ENCODE data around the gene TTC21B. TPM values are rescaled to one million over a fixed set of nuclear protein-coding genes. Genes with fewer than 3 reads are reported as not detected.

The TTC21B gene
- total and polyA plus RNA-seq, 2 of the 8 experiments (the other 6 are each of a cell fraction or from before 2014, with no cell fraction given), result 6.9 to 20.8 TPM

DNA sequence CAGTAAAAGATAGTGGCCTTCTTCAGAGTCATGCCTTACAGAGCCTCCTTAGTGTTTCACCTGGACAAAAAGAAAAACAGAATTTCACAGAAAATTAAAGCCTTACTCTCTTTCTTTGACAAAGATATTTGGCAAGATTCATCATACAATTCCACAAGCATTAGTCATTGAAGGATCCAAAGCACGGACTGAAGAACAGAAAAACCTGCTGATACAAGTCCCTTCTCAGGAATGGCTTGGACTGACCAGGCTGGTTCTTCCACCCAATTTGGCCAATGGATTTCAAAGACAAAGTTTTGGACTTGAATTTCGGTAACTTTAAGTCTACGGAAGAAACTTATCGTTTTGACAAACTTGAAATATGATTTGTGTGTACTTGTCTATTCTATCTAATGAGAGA is 120.4 kb downstream of the TTC21B start (continued):
- TF ChIP-seq, protein P1, sequence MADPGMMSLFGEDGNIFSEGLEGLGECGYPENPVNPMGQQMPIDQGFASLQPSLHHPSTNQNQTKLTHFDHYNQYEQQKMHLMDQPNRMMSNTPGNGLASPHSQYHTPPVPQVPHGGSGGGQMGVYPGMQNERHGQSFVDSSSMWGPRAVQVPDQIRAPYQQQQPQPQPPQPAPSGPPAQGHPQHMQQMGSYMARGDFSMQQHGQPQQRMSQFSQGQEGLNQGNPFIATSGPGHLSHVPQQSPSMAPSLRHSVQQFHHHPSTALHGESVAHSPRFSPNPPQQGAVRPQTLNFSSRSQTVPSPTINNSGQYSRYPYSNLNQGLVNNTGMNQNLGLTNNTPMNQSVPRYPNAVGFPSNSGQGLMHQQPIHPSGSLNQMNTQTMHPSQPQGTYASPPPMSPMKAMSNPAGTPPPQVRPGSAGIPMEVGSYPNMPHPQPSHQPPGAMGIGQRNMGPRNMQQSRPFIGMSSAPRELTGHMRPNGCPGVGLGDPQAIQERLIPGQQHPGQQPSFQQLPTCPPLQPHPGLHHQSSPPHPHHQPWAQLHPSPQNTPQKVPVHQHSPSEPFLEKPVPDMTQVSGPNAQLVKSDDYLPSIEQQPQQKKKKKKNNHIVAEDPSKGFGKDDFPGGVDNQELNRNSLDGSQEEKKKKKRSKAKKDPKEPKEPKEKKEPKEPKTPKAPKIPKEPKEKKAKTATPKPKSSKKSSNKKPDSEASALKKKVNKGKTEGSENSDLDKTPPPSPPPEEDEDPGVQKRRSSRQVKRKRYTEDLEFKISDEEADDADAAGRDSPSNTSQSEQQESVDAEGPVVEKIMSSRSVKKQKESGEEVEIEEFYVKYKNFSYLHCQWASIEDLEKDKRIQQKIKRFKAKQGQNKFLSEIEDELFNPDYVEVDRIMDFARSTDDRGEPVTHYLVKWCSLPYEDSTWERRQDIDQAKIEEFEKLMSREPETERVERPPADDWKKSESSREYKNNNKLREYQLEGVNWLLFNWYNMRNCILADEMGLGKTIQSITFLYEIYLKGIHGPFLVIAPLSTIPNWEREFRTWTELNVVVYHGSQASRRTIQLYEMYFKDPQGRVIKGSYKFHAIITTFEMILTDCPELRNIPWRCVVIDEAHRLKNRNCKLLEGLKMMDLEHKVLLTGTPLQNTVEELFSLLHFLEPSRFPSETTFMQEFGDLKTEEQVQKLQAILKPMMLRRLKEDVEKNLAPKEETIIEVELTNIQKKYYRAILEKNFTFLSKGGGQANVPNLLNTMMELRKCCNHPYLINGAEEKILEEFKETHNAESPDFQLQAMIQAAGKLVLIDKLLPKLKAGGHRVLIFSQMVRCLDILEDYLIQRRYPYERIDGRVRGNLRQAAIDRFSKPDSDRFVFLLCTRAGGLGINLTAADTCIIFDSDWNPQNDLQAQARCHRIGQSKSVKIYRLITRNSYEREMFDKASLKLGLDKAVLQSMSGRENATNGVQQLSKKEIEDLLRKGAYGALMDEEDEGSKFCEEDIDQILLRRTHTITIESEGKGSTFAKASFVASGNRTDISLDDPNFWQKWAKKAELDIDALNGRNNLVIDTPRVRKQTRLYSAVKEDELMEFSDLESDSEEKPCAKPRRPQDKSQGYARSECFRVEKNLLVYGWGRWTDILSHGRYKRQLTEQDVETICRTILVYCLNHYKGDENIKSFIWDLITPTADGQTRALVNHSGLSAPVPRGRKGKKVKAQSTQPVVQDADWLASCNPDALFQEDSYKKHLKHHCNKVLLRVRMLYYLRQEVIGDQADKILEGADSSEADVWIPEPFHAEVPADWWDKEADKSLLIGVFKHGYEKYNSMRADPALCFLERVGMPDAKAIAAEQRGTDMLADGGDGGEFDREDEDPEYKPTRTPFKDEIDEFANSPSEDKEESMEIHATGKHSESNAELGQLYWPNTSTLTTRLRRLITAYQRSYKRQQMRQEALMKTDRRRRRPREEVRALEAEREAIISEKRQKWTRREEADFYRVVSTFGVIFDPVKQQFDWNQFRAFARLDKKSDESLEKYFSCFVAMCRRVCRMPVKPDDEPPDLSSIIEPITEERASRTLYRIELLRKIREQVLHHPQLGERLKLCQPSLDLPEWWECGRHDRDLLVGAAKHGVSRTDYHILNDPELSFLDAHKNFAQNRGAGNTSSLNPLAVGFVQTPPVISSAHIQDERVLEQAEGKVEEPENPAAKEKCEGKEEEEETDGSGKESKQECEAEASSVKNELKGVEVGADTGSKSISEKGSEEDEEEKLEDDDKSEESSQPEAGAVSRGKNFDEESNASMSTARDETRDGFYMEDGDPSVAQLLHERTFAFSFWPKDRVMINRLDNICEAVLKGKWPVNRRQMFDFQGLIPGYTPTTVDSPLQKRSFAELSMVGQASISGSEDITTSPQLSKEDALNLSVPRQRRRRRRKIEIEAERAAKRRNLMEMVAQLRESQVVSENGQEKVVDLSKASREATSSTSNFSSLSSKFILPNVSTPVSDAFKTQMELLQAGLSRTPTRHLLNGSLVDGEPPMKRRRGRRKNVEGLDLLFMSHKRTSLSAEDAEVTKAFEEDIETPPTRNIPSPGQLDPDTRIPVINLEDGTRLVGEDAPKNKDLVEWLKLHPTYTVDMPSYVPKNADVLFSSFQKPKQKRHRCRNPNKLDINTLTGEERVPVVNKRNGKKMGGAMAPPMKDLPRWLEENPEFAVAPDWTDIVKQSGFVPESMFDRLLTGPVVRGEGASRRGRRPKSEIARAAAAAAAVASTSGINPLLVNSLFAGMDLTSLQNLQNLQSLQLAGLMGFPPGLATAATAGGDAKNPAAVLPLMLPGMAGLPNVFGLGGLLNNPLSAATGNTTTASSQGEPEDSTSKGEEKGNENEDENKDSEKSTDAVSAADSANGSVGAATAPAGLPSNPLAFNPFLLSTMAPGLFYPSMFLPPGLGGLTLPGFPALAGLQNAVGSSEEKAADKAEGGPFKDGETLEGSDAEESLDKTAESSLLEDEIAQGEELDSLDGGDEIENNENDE (IDR thresholded peaks at IDR 0.05; ENCODE audit: insufficient replicate concordance, low read length), result no peak
- TF ChIP-seq YY1 (IDR thresholded peaks at IDR 0.05; ENCODE audit: low read depth, low read length) (no peak), BRCA1 (IDR thresholded peaks at IDR 0.05; ENCODE audit: low read depth, low read length) (no peak), POLR2A (IDR thresholded peaks at IDR 0.05; ENCODE audit: control extremely low read depth in 1 of 2, low read depth in 2 of 2, low read length in 2 of 2) (no peak), SP2 (IDR thresholded peaks at IDR 0.05; ENCODE audit: low read length) (no peak), ASH2L (IDR thresholded peaks at IDR 0.05; ENCODE audit: low read length) (no peak), GABPA (IDR thresholded peaks at IDR 0.05; ENCODE audit: borderline replicate concordance, insufficient read depth, low read length) (no peak), CEBPB (IDR thresholded peaks at IDR 0.05; ENCODE audit: low read depth, low read length) (no peak), CBX8 (IDR thresholded peaks at IDR 0.05; ENCODE audit: borderline replicate concordance, low read depth, low read length) (no peak), SP4 (IDR thresholded peaks at IDR 0.05; ENCODE audit: low read length) (no peak), JUND (IDR thresholded peaks at IDR 0.05; ENCODE audit: low read length) (no peak)
- TF ChIP-seq, protein P2, sequence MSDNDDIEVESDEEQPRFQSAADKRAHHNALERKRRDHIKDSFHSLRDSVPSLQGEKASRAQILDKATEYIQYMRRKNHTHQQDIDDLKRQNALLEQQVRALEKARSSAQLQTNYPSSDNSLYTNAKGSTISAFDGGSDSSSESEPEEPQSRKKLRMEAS (IDR thresholded peaks at IDR 0.05), result no peak
